Keratinocyte (primary cell): ENCODE results near the gene FRMD3.

Experiments used
- EZH2 ChIP-seq: IDR thresholded peaks from one replicate; pipeline ENCODE4 v1.6.1; 2012; ENCODE audit warnings: inconsistent platforms, mild to moderate bottlenecking, low read length, moderate library complexity
- TF ChIP-seq, protein P1 (sequence below), 3 experiments: IDR thresholded peaks in 1 of 3; conservative IDR thresholded peaks in 1 of 3; optimal IDR thresholded peaks in 1 of 3; 2 replicates in 2 of 3; 3 replicates in 1 of 3; pipeline versions ENCODE3 to v1.5.1; 2011; ENCODE audit warnings: low read length in 3 of 3, mild to moderate bottlenecking in 3 of 3, moderate library complexity in 2 of 3, control low read depth in 1 of 3, inconsistent platforms in 1 of 3; ENCODE audit not compliant: insufficient read depth in 2 of 3; ENCODE audit errors: extremely low read depth in 1 of 3

DNA sequence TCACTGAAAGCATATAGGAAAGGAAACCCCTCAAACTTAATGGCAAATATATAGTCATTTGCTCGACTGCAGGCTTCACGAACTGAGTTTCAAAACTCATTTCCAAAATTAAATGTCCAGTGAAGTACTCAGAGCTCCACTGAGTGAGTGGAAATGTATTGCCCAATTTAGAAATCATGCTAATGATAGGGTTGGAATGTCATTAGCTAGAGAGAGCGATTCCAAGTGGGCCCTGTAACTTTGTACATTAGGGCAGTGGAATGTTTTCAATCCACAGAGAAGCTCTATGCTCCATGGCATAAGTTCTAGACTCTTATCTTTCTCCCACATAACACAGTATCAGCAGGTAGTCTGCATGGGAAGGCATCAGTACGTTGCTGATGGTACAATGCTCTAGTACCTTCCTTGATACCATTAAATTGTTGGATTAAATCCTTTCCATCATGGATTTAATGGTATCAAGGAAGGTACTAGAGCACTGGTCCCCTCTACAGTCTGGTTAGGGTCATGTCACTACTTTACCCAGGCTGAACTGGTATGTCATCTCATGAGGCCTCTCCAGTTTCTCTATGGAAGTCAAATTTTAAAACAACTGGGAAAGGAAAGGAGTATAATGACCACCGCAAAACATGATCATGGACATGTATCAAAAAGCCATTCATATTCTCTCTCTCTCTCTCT is 292.1 kb downstream of the FRMD3 start:
- TF ChIP-seq, protein P1, sequence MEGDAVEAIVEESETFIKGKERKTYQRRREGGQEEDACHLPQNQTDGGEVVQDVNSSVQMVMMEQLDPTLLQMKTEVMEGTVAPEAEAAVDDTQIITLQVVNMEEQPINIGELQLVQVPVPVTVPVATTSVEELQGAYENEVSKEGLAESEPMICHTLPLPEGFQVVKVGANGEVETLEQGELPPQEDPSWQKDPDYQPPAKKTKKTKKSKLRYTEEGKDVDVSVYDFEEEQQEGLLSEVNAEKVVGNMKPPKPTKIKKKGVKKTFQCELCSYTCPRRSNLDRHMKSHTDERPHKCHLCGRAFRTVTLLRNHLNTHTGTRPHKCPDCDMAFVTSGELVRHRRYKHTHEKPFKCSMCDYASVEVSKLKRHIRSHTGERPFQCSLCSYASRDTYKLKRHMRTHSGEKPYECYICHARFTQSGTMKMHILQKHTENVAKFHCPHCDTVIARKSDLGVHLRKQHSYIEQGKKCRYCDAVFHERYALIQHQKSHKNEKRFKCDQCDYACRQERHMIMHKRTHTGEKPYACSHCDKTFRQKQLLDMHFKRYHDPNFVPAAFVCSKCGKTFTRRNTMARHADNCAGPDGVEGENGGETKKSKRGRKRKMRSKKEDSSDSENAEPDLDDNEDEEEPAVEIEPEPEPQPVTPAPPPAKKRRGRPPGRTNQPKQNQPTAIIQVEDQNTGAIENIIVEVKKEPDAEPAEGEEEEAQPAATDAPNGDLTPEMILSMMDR (optimal IDR thresholded peaks at IDR 0.05 in 1 of 3, IDR thresholded peaks at IDR 0.05 in 1 of 3, conservative IDR thresholded peaks at IDR 0.05 in 1 of 3; ENCODE audit: extremely low read depth in 1 of 3, insufficient read depth in 2 of 3, low read length in 3 of 3) = no peak
- no peak for TF ChIP-seq EZH2
